Measurements from ENCODE around the gene SV2C.

DNA sequence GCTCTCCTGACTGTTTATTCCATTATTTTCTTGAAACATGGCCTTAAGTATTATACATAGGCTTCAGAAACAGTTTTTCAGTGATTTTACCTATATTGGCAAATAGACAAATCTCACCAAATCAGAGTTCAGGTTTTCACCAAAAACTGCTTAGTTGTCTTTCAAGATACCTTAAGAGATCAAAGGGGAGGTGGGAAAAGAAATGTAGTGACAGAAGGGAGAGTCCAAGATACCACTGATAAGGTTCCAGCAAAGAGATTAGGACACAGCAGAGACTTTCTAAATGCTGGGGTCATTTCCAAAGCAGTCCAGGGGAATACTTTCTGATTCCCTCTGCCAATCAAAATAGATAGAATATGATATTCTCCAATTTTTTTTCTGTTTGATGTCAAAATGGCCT, 246.2 kb downstream of the SV2C start:
- no peak for TF ChIP-seq CTBP1 (IDR thresholded peaks at IDR 0.05; ENCODE audit: borderline replicate concordance)
- TF ChIP-seq ARNT (IDR thresholded peaks at IDR 0.05): no peak
- no peak for TF ChIP-seq SP1 (IDR thresholded peaks at IDR 0.05)
- TF ChIP-seq BHLHE40 (IDR thresholded peaks at IDR 0.05; ENCODE audit: borderline replicate concordance): no peak
- TF ChIP-seq, protein P1, sequence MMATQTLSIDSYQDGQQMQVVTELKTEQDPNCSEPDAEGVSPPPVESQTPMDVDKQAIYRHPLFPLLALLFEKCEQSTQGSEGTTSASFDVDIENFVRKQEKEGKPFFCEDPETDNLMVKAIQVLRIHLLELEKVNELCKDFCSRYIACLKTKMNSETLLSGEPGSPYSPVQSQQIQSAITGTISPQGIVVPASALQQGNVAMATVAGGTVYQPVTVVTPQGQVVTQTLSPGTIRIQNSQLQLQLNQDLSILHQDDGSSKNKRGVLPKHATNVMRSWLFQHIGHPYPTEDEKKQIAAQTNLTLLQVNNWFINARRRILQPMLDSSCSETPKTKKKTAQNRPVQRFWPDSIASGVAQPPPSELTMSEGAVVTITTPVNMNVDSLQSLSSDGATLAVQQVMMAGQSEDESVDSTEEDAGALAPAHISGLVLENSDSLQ (IDR thresholded peaks at IDR 0.05): no peak
- no peak for TF ChIP-seq FOXK2 (IDR thresholded peaks at IDR 0.05)
- no peak for TF ChIP-seq FOXM1 (IDR thresholded peaks at IDR 0.05; ENCODE audit: borderline replicate concordance)
- no peak for TF ChIP-seq HDGF (IDR thresholded peaks at IDR 0.05; ENCODE audit: borderline replicate concordance)
- no peak for TF ChIP-seq NFRKB (IDR thresholded peaks at IDR 0.05)

Data from HEK293T (cell line).